Measurements from ENCODE around the gene CCDC33.

Gene CCDC33

DNA sequence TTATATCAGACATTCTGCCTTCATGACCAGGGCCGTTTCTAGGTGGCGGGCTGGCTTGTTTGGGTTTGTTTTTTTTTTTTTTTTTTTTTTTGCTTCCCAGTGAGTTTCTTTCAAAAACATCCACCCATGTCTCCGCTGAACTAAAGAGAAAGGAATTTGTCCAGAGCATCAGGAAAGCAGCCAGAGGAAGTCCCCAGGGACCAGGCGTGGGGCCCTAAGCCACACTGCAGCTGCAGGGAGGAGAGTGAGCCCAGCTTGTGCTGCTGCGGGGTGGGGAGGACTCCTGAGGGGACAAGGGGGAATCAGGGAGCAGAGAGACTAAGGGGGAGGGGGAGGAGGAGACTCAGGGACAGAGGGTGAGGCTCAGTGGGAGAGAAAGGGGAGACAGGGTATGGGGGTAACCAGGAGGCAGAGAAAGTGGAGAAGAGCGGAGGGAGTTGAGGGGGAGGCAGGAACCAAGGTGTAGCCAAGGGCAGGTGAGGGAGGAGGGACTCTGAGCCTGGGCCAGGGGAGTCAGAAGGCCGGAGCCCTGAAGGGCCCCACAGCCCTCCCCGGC, 81.8 kb downstream of the CCDC33 start:
- DNase-seq = no peak

DNA sequence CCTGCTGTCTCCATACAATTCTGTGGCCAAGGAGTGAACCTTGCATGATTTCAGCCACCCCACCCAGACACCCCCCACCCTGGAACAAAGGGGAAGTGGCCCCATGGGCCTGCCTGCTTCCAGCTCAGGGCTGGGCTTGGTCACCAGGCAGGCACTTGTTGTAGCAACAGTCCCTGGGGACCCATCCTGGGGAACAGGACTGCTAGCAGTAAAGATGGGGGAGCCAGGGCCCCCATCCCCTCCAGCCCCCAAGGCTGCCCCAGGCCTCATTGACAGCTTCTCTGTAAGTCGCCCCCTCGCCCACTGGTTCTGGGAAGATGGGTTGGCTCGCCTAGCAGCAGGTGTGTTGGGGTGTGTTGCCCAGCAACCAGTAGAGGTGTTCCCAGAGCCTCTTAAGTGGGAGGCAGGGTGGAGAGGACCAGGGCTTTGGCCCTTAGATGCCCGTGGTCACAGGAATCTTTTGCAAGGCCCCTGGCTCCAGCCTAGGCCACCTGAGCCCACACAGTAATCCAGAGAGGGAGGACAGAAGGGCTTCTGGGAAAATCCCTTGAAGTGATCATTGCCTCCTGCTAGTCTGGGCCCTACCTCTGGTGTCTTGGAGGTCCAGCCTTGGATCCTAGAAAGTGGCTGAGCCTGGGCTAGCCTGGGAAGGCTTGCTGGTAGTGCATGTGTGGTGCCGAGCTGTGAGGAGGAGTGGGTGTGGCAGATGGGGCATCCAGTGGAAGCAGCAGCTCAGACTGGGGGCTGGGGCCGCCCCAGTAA, 82.4 kb downstream of the CCDC33 start:
- no peak for DNase-seq

DNA sequence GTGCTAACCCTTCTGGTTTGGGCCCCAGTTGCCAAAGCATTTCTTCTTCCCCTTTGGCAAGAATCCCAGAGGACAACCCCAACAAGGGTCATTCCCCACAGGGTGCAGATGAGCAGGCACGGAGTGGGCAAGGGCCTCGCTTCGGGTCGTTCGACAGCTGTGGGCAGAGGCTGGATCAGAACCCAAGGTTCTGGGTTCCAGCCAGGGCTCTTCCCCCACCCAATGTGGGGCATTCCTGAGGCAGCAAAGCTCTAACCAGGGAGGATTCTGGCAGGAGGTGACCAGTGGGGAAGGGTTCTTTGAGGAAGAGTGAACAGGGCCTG, 83.0 kb downstream of the CCDC33 start:
- DNase-seq = no peak

DNA sequence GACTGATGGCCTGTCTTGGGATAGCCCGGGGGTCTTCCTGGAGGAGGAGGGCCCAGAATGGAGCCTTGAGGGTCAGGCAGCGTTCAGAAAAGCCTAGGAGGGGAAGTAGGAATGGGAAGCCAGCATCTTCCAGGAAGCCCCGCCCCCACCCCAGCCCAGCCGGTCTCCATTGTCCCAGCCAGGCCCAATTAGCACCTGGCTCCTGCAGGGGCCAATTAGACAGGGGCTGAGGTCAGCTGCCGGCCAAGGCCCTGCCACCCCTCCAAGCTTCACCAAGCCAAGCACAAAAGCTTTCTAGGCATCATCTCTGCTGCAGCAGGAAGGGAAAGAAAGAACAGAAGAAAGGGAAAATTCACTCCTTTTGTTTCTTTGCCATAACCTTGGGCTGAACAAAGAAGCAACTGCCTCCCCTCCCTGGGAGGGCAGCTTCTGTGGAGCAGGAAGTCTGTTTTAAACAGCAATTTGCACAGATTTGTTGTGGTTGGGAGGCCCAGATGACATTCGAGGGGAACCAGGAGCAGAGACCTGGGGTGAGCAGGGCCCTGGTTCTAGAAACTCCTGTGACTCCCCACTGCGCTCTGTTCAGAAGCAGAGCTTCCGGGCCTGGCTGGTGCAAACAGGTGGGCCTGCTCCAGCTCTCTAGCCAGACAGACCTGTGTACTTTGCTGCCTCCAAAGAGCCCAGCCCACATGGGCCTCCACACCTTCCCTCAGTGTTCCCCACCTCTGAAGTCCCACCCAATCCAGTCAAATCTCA, 83.6 kb downstream of the CCDC33 start:
- no peak for DNase-seq

DNA sequence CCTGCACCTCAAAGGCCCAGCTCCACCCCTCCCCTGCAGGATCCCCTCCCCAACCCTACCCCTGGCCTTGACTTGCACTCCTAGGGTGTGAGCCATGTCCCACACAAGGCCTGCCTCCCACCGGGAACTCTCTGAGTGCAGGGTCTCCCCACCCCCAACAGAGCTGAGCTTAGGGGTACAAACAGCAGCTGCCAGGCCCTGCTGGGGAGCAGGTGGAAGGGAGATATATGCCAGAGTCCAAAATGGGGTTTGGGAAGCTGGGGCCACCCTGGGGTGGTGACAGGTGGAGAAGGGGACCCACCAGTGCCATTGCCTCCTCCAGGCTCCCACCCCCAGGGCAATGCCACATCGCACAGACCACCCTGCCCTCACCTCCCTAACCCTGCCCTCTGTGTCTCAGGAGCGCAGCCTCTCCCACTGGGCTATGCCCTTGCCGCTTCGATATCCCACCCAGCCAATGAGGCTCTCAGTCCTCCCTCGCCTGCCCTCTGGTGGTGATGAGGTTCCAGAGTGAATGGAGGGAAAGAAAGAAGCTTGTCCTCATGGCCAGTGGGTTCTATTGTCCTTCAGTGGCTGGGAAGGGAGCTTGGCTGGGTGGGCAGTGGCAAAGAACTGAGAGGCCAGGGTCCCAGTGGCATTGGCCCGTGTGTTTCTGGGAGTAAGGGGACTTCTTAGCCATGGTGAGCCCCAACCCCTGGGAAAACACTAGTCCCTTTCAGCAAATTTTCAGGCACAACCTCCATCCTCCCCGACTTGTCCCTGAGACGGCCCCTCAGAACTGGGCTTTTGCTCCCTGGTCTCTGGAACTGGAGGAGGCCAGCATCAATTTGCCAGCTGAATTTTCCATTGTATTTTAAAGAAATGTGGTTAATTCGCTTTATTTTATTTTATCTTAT, 84.5 kb downstream of the CCDC33 start:
- peak in 1 of 2 donors; percentile 39 for DNase-seq

DNA sequence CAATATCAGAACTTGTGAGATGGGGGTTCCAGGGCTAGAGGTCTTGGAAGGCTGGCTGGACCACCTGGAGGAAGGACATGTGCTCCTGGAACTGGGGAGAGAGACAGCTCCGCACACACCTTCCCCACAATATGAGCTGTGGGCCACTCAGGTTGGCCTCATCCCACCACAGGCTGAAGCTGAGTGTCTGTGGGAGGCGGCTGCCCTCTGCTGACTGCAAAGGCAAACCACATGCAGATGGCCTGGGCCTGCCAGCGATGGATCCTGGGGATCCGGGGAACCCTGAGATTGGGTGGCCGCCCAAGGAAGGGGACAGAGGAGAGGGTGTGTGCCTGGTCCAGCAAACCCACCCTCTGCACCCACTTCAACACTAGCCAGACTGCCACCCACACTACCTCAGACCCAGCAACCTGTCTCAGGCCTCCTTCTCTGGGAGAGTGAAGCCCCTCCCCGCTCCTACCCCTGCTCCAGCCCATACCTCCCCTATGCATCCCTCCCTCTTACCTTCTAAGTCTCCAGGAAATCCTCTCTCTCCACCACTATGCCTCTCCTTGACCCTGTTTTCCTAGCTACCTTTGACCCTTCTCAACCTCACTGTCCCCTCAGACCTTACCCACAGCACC, 86.5 kb downstream of the CCDC33 start:
- DNase-seq = peak; percentile 22 to 53

DNA sequence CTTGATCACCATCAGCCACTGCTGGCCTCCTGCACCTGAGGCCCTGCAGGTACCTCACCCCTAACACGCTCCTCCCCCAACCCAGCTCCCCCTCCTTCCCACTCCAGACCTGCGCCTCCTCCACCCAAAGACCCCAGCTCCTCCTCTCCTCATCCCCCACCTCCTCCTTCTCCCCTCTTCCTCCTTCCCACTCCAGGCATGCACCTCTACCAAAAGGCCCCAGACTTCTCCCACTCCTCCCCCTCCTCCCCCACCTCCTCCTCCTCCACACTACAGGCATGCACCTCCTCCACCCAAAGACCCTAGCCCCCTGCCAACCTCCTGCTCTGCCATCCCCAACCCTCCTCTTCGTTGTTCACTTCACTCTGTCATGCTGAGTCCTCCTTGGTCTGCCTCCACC, 88.6 kb downstream of the CCDC33 start:
- no peak for DNase-seq

DNA sequence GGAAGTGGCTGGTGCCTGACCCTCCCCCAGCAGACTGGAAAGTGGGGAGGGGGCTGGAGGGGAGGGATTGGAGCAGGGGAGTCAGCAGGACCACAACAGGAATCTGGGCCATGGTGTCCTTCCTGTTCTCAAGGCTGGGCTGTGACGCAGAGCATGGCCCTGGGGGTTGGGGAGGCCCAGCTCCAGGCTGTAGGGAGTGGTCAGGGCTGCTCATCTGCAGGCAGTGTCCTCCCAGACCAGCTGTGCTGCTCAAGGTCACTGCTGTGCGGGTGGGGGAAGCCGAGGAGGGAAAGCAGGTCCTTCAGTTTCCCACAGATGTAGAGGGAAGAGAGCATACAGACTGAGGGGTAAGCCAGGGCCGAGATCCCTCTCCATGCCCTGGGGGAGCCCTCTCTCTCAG, 90.6 kb downstream of the CCDC33 start:
- no peak for DNase-seq

DNA sequence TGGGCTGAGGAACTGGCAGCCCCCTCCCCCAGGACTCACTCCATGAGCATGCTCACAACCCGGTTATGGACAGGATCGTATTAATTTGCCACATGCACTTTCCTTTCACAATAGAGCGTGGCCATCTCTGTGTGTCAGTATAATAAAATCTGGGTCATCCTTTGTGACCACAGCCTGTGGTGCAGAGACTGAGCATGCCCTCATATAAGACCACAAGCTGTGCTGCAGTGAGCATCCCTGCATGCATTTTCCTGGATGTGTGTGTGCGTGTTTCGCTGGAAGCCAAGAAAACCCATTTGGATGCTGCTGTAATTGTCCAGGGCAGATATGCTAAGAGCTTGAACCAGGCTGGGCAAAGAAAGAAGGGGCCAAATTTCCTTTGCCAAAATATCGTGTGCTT, 91.6 kb downstream of the CCDC33 start:
- DNase-seq = no peak

DNA sequence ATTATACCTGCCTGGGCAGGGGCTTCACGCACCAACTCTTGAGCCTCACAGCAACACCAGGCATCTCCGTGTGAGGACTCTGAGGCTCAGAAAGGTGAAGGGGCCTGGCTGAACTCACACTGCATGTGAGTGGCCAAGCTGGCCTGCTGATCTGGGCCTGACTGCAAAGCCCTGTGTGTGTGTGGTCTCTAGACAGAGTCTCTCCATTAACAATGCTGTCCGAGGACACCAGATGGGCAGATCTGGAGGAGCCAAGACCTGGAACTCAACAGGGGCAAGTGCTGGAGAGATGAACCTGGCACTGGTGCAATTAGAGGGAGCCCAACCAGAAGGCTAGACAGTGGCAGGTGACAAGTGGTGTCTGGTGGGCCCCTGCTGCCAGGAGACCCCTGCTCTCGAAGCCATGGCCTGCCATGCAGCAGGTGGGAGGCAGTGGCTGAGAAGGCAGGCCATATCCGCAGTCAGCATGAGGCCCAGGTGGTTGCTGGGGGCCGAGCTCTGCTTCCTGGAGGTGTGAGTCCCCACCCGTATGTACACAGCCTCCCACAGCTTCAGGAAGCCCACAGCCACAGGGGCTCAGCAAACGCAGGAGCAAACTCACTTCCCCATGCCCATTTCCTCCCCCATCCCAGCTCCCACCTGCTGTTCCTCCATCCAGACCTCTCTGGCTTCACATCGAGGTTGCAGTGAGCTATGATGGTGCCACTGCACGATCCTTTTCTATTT, 92.4 kb downstream of the CCDC33 start:
- DNase-seq = no peak

DNA sequence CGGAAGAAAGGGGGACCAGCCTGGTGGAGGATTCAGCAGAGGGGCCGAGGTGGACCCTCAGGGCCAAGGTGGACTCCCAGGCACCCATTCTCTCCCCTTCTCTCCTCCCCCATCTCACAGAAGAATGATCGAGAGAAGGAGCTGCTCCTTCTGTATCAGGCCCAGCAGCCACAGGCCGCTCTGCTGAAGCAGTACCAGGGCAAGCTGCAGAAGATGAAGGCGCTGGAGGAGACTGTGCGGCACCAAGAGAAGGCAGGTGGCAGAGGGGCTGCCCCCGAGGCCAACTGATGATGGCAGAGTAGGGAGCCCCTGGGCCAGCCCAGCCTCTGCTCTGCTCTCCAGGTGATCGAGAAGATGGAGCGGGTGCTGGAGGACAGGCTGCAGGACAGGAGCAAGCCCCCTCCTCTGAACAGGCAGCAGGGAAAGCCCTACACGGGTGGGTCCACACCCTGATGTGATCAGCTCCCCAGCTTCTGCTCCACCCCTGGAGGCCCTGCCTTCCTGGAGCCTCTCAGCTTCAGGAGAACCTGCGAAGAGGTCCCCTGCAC, 94.8 kb downstream of the CCDC33 start:
- no peak for DNase-seq

DNA sequence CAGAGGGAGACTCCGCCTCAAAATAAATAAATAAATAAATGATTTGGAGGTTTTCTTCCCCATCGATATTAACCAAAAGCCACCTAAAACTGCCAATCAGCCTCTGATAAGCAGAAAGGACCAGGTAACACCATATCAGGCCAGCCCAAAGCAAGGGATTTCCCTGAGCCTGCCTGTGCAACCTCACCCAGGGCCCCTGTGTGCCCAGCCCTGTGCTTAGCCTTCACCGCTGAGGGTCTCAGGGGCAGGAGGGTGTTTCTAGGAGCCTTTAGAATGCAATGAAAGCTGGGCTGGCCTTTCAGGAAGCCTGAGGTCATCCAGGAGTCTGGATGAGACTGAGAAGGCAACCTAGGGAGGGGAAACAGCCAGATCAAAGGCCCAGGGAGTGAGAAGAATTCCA, 95.9 kb downstream of the CCDC33 start:
- no peak for DNase-seq

DNA sequence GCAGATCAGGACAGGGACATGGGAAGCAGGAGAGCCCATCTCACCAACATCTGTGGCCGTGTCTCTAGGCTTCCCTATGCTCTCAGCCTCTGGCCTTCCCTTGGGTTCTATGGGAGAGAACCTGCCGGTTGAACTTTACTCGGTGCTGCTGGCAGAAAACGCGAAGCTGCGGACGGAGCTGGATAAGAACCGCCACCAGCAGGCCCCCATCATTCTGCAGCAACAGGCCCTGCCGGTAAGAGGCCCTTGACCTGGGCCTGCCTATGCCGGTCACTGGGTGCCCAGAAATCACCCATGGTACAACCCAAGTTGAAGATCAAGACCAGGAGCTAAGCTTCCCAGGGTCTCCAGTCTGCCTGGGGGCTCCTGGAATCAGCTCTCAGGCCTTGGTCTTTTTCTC, 96.5 kb downstream of the CCDC33 start:
- no peak for DNase-seq

DNA sequence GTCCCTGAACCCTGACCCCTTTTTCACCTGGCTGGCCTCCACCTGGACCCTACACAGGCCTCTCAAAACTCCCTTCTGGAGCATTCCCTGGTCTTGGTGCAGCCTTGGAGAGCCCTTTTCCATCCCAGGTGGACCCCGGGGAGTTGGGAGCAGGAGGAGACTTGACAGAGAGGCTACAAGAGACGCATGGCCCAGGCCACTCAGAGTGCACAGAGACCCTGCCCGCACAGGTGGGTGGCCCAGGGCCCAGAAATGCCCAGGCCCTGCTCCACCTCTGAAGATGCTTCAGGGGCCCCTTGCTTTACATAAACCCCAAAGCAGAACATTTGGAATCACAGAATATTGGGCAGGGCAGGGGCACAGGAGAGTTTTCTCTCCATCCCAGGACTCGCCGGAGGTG, 97.0 kb downstream of the CCDC33 start:
- DNase-seq = no peak

DNA sequence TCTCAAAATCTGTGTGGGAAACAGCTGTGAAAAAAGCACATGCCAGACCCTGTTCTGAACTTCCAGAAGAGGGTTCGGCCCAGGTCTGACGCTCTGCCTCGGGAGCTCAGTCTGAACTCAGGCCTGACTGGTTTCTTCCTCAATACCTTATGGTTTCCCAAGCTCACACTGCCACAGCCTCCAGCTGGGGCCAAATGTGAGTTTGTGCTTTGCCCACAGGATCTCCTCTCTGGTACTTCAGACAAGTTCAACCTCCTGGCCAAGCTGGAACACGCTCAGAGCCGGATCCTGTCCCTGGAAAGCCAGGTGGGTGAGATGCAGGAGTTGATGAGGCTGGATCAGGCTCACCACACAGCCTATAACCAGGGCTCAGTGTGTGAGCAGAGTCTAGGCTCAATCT, 97.5 kb downstream of the CCDC33 start:
- DNase-seq = no peak

DNA sequence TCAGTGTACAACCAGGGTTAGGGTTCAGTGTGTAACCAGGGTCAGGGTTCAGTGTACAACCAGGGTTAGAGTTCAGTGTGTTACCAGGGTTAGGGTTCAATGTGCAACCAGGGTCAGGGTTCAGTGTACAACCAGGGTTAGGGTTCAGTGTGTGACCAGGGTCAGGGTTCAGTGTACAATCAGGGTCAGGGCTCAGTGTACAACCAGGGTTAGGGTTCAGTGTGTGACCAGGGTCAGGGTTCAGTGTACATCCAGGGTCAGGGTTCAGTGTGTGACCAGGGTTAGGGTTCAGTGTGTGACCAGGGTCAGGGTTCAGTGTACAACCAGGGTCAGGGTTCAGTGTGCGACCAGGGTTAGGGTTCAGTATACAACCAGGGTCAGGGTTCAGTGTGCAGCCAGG, 98.0 kb downstream of the CCDC33 start:
- DNase-seq = no peak

DNA sequence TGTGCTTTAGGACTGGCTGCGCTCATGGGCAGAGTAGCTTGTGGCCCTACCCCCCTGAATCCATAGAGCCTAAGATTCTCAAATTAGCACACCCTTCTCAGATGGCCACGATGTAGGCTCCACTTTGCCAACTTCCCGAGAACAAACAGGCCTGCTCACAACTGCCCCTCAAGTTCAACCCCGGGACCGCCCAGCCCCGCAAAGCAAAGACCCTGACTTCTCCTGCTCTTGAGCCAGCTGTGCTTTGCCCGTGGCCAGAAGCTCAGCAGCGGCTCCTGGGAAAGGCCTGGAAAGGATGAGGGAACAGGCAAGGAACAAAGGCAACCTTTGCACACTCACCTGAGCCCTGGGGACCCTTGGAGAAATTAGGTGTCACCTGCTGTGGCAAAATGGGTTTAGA, 99.3 kb downstream of the CCDC33 start:
- DNase-seq = no peak

DNA sequence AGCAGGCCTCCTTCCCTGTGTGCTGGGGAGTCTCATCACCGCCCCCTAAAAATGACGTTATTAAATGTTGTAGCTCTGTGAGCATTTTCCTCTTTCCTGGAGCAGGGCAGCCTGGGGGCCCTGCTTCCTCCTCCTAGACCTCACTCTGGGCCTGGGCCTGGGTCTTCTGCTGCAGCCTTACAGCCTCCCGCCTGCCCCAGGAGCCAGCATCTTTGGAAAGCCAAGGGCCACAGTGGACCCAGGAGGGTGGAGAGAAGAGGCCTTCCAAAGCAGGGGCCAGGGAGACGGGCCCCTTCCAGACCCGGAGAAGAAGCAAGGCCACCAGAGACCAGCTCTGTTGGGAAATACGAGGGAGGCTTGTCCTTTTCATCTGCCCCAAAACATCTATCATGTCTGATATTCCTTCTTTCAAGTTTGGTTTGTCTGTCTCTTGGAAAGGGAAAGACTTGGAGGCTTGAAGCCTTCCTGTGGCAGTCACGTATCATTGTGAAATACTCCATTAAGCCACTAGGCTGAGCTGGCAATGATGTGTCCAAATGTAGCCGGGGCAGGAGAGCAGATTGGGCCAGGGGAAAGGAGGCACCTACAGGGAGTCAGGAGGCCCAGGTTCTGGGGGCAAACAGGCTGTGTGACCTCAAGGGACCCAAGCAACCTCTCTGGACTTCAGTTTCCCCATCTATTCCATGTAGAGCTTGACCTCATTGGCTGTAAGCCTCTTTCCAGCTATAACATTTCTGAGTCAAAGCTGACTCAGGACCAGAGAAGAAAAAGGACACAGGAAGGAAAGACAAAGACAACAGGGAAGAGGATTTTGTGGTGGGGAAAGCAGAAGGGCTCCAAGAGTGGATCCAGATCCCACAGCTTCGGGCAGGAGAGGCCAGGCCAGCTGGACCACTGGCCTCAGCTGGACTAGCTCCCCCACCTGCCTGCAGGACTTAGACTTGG, 100.2 kb downstream of the CCDC33 start:
- DNase-seq = no peak

DNA sequence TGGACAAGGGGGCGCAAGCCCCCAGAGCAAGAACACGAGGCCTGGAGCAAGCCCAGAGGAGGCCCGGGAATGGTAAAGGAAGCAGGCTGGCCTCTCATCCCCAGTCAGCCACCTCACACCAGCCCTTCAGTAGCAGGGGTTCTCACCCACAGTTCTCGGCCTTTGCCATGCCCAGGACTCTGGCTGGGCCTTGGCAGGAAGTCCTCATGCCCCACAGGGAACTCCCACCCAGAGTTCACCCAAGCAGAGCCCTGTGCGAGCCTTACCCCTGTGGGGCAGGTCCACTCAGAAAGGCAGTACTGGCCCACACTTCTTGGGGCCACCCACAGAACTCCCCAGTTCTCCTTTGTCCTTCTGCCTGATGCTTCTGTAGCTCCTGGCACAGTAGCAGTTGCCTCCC, 101.0 kb downstream of the CCDC33 start:
- no peak for DNase-seq

DNA sequence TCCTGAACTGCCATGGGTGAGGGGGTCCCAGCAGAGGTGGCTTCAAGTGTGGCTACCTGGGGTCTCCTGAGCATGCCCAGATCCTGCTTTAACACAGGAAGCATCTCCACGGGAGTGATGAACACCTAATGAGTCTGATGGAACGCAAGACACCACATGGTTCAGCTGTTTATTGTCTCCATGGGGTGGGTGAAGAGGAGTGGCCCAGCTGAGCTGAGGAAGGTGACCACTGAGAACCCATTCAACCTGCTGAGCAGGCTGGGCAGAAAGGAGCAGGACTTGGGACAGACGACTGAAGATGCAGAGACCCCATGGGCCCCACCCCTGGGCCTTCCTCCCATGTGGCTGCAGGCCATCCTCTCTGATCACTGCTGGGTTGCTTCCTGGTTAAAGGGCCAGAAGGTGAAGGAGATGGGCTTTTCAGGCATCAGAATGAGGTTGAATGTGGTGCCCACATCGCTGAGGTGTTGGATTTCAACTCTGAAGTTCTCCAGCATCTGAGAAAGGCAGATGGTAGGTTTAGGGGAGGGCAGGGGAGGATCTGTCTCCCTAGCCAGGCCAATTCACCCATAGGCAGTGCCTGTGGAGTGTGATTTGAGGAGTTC, 101.6 kb downstream of the CCDC33 start:
- no peak for DNase-seq
